Calu3 (cell line): ENCODE data around the gene DIP2B. TPM values are rescaled to one million over a fixed set of nuclear protein-coding genes. Genes with fewer than 3 reads are reported as not detected.

Source experiments
- BruUV-seq: library from RNA; stranded (reverse); fragments of 400-500 nt; replicated peaks from 2 replicates; lab custom pipeline; 2021; lab: Mats Ljungman, UMichigan
- CTCF ChIA-PET: fragments of 300-600 bp; sonication (Branson Sonifier 250); formaldehyde crosslinking; loops from one replicate; lab custom pipeline; 2022; ENCODE audit warnings: antibody characterized with exemption; lab: Charles Lee
- DNase-seq: peaks from one replicate; pipeline ENCODE4 v3.0.0; 2022
- H3K27ac Mint-ChIP-seq: one replicate; pipeline ENCODE4 v1.8.0; 2022; ENCODE audit warnings: mixed read lengths; ENCODE audit not compliant: unreplicated experiment
- H3K27me3 Mint-ChIP-seq: one replicate; pipeline ENCODE4 v1.8.0; 2022; ENCODE audit warnings: mixed read lengths; ENCODE audit not compliant: unreplicated experiment
- H3K36me3 Mint-ChIP-seq: one replicate; pipeline ENCODE4 v1.8.0; 2022; ENCODE audit warnings: mild to moderate bottlenecking, moderate library complexity, mixed read lengths; ENCODE audit not compliant: insufficient read depth, unreplicated experiment
- H3K4me1 Mint-ChIP-seq: one replicate; pipeline ENCODE4 v1.8.0; 2022; ENCODE audit warnings: mild to moderate bottlenecking, low read depth, mixed read lengths; ENCODE audit not compliant: unreplicated experiment
- H3K4me3 Mint-ChIP-seq: one replicate; pipeline ENCODE4 v1.8.0; 2022; ENCODE audit warnings: mild to moderate bottlenecking, low read depth, moderate library complexity, mixed read lengths; ENCODE audit not compliant: unreplicated experiment
- H3K9me3 Mint-ChIP-seq: one replicate; pipeline ENCODE4 v1.8.0; 2022; ENCODE audit warnings: low read depth, mixed read lengths; ENCODE audit not compliant: unreplicated experiment
- intact Hi-C: fragments of 100-400 bp; cut with micrococcal nuclease; formaldehyde crosslinking; loops from one replicate; pipeline ENCODE4 v1.10.0; 2022; ENCODE audit not compliant: unreplicated experiment
- total RNA-seq: library from RNA; stranded (reverse); gene quantifications from 2 replicates; pipeline ENCODE4 v1.2.3, GENCODE V29; 2022
- TF ChIP-seq, protein P1 (sequence below): fragments of 200-600 bp; IDR thresholded peaks from one replicate; pipeline ENCODE4 v1.8.0; 2022; ENCODE audit warnings: antibody characterized with exemption; ENCODE audit not compliant: unreplicated experiment

The DIP2B gene
- total RNA-seq, 1 experiment from 2014 or later, result 22.8 TPM

DNA sequence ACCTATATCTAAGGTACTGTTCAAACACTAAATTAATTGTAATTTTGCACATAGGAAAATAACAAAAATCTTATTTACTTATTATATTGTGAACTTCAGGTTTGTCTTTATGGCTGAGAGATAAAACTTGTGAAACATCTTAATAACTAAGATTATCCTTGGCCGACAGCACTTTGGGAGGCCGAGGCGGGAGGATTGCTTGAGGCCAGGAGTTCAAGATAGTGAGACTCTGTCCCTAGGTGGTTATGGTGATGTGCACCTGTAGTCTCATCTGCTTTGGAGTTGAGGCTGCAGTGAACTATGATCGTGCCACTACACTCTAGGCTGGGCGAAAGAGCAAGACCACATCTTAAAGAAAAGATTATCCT is 22.6 kb downstream of the DIP2B start:
- Mint-ChIP-seq H3K27me3 (no peaks in the 10 kb centered on the region), H3K4me1 (peaks cover 30% of the 10 kb centered on the region), H3K9me3 (no peaks in the 10 kb centered on the region), H3K36me3 (peaks cover 5% of the 10 kb centered on the region), H3K4me3 (no peak overlapping the region), H3K27ac (no peak overlapping the region)
- intact Hi-C loops, result no loop called here
- CTCF ChIA-PET, result no interaction called here
- BruUV-seq, result no TSS peak
- TF ChIP-seq, protein P1, sequence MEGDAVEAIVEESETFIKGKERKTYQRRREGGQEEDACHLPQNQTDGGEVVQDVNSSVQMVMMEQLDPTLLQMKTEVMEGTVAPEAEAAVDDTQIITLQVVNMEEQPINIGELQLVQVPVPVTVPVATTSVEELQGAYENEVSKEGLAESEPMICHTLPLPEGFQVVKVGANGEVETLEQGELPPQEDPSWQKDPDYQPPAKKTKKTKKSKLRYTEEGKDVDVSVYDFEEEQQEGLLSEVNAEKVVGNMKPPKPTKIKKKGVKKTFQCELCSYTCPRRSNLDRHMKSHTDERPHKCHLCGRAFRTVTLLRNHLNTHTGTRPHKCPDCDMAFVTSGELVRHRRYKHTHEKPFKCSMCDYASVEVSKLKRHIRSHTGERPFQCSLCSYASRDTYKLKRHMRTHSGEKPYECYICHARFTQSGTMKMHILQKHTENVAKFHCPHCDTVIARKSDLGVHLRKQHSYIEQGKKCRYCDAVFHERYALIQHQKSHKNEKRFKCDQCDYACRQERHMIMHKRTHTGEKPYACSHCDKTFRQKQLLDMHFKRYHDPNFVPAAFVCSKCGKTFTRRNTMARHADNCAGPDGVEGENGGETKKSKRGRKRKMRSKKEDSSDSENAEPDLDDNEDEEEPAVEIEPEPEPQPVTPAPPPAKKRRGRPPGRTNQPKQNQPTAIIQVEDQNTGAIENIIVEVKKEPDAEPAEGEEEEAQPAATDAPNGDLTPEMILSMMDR, result no peak
- DNase-seq, result no peak

- CTCF ChIA-PET, result no interaction called here
- peaks cover 30% of the 10 kb centered on the region for H3K4me1 Mint-ChIP-seq
- H3K27ac Mint-ChIP-seq, result peak overlapping the region; percentile 37
- TF ChIP-seq, protein P1, result no peak
- no TSS peak for BruUV-seq
- H3K9me3 Mint-ChIP-seq, result no peaks in the 10 kb centered on the region
- intact Hi-C loops, result no loop called here
- no peaks in the 10 kb centered on the region for H3K36me3 Mint-ChIP-seq
- no peak overlapping the region for H3K4me3 Mint-ChIP-seq
- no peak for DNase-seq
- H3K27me3 Mint-ChIP-seq, result no peaks in the 10 kb centered on the region
Observed at GRCh38 chr12:50528800-50529199, 24.0 kb downstream of the DIP2B start.

GRCh38 chr12:50529345-50529744 is 24.6 kb downstream of the DIP2B start:
- H3K27ac Mint-ChIP-seq, result peak overlapping the region; percentile 37
- H3K36me3 Mint-ChIP-seq, result no peaks in the 10 kb centered on the region
- no peaks in the 10 kb centered on the region for H3K9me3 Mint-ChIP-seq
- no TSS peak for BruUV-seq
- intact Hi-C loops, result no loop called here
- DNase-seq, result no peak
- peaks cover 30% of the 10 kb centered on the region for H3K4me1 Mint-ChIP-seq
- H3K27me3 Mint-ChIP-seq, result no peaks in the 10 kb centered on the region
- H3K4me3 Mint-ChIP-seq, result no peak overlapping the region
- TF ChIP-seq, protein P1, result no peak
- CTCF ChIA-PET, result no interaction called here

GRCh38 chr12:50530532-50530931 is 25.7 kb downstream of the DIP2B start:
- TF ChIP-seq, protein P1, result no peak
- H3K36me3 Mint-ChIP-seq, result no peaks in the 10 kb centered on the region
- H3K4me1 Mint-ChIP-seq, result peaks cover 27% of the 10 kb centered on the region
- BruUV-seq, result no TSS peak
- H3K9me3 Mint-ChIP-seq, result no peaks in the 10 kb centered on the region
- intact Hi-C loops, result no loop called here
- CTCF ChIA-PET, result interaction anchor here (0.6 kb wide), 1 partner anchor 20 kb away, joined by 6 read pairs; no protein-coding TSS in a partner anchor
- DNase-seq, result no peak
- H3K27ac Mint-ChIP-seq, result no peak overlapping the region
- H3K27me3 Mint-ChIP-seq, result no peaks in the 10 kb centered on the region
- no peak overlapping the region for H3K4me3 Mint-ChIP-seq
